Measurements from ENCODE around the gene OPTN. TPM values are rescaled to one million over a fixed set of nuclear protein-coding genes. Genes with fewer than 3 reads are reported as not detected.

The OPTN gene
- total RNA-seq, 1 experiment from 2014 or later = 13.5 TPM

DNA sequence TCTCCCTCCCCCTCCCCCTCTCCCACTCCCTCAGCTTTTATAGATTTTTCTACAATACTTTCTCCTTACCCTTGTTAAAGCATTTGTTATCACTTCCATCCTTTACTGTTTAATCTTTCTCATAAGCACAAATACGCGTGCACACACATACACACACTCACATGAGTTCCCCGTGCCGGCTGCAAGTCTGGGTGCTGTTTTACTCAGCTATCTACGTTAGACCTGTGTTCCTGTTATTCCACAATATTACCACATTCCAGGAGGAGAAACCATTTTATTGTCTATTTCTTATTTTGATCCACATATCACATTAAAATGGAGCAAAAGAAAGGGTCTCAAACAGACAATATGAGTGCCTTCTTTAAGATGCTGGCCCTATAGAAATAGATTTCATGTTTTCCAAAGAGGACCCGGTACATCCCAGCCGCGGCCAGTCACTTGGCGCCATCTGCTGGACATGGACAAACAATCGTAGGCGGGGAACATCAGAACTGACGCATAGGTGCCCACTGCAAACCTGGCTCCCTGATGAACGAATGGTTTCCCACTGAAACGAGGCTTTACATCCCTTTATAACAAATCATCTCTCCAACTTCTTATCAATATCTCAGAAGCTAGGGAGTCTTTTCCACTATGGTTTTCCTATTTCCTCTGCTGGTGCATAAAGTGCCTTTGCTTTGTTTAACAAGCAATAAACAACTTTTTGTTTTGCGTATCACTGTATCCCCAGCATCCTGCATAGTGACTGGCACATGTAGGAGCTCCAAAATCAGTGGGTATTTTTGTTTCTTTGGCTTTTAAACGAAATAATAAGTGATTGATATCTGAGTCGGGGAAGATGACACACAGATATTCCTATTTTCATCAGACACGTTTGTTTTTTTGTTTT lies 25.2 kb upstream of the OPTN start:
- no peaks in the 10 kb centered on the region for H3K36me3 ChIP-seq (ENCODE audit: insufficient read depth, low read length, poor library complexity, severe bottlenecking)
- peak; percentile 85 for DNase-seq (ENCODE audit: low spot score)
- peaks cover 12% of the 10 kb centered on the region for H3K9me3 ChIP-seq (ENCODE audit: low read depth, low read length, poor library complexity, severe bottlenecking)
- BruUV-seq (replicated peaks) = no TSS peak
- H3K4me1 ChIP-seq (ENCODE audit: insufficient read depth, low read length, poor library complexity, severe bottlenecking) = peaks cover 2% of the 10 kb centered on the region
- ChIA-PET POLR2A (ENCODE audit: low non-redundant PET) (interaction anchor here (0.6 kb wide), 1 partner anchor 21 kb away, joined by 3 read pairs; no protein-coding TSS in a partner anchor), CTCF (interaction anchor here (0.6 to 0.7 kb wide), 7 partner anchors 22 to 1255 kb away, joined by 3 to 10 read pairs (median 5); no protein-coding TSS in a partner anchor)
- TF ChIP-seq, protein P1, sequence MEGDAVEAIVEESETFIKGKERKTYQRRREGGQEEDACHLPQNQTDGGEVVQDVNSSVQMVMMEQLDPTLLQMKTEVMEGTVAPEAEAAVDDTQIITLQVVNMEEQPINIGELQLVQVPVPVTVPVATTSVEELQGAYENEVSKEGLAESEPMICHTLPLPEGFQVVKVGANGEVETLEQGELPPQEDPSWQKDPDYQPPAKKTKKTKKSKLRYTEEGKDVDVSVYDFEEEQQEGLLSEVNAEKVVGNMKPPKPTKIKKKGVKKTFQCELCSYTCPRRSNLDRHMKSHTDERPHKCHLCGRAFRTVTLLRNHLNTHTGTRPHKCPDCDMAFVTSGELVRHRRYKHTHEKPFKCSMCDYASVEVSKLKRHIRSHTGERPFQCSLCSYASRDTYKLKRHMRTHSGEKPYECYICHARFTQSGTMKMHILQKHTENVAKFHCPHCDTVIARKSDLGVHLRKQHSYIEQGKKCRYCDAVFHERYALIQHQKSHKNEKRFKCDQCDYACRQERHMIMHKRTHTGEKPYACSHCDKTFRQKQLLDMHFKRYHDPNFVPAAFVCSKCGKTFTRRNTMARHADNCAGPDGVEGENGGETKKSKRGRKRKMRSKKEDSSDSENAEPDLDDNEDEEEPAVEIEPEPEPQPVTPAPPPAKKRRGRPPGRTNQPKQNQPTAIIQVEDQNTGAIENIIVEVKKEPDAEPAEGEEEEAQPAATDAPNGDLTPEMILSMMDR (conservative IDR thresholded peaks at IDR 0.05; ENCODE audit: low read depth, low read length) = peak; percentile 94
- no peak for TF ChIP-seq EZH2 (IDR thresholded peaks at IDR 0.05; ENCODE audit: borderline replicate concordance, low read depth, low read length, poor library complexity, severe bottlenecking)
- H3K27ac ChIP-seq (ENCODE audit: low read depth, low read length, poor library complexity, severe bottlenecking) = no peak overlapping the region
- no peak overlapping the region for H3K4me3 ChIP-seq (ENCODE audit: low read depth, low read length, poor library complexity, severe bottlenecking)
- H3K27me3 ChIP-seq (replicated peaks; ENCODE audit: insufficient read depth, low read depth, low read length, poor library complexity) = no peaks in the 10 kb centered on the region
- intact Hi-C loops (cut with micrococcal nuclease; ENCODE audit: unreplicated experiment) = loop anchor here (5.0 to 10.0 kb wide), 2 partner anchors 170 to 358 kb away; no protein-coding TSS in a partner anchor

GRCh38 chr10:13078912-13079775 lies 20.8 kb upstream of the OPTN start:
- H3K4me3 ChIP-seq (ENCODE audit: low read depth, low read length, poor library complexity, severe bottlenecking) = no peak overlapping the region
- peaks cover 2% of the 10 kb centered on the region for H3K4me1 ChIP-seq (ENCODE audit: insufficient read depth, low read length, poor library complexity, severe bottlenecking)
- intact Hi-C loops (cut with micrococcal nuclease; ENCODE audit: unreplicated experiment) = loop anchor here (10.0 kb wide), 1 partner anchor 174 kb away; no protein-coding TSS in a partner anchor
- no peaks in the 10 kb centered on the region for H3K27me3 ChIP-seq (replicated peaks; ENCODE audit: insufficient read depth, low read depth, low read length, poor library complexity)
- no peak overlapping the region for H3K27ac ChIP-seq (ENCODE audit: low read depth, low read length, poor library complexity, severe bottlenecking)
- CTCF ChIA-PET = no interaction called here
- DNase-seq (ENCODE audit: low spot score) = no peak
- POLR2A ChIA-PET (ENCODE audit: low non-redundant PET) = no interaction called here
- H3K9me3 ChIP-seq (ENCODE audit: low read depth, low read length, poor library complexity, severe bottlenecking) = peaks cover 26% of the 10 kb centered on the region
- TF ChIP-seq EZH2 (IDR thresholded peaks at IDR 0.05; ENCODE audit: borderline replicate concordance, low read depth, low read length, poor library complexity, severe bottlenecking) = no peak
- TF ChIP-seq, protein P1 (conservative IDR thresholded peaks at IDR 0.05; ENCODE audit: low read depth, low read length) = no peak
- no peaks in the 10 kb centered on the region for H3K36me3 ChIP-seq (ENCODE audit: insufficient read depth, low read length, poor library complexity, severe bottlenecking)
- no TSS peak for BruUV-seq (replicated peaks)

DNA sequence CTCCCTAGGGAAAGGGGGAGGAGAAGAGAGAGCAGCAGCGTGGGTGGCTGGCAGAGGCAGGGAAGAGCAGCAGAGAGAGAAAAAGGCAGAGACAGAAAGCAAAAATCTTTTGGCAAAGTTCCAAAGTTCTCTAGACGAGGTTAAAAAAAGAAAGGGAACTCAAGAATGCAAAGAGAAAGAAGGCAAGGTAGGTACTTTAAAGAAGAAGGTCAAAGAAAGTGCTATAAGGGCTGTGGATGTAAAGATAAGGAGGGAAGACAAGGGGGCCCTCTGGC lies 20.2 kb upstream of the OPTN start:
- no peak overlapping the region for H3K27ac ChIP-seq (ENCODE audit: low read depth, low read length, poor library complexity, severe bottlenecking)
- H3K9me3 ChIP-seq (ENCODE audit: low read depth, low read length, poor library complexity, severe bottlenecking) = peaks cover 32% of the 10 kb centered on the region
- TF ChIP-seq, protein P1 (conservative IDR thresholded peaks at IDR 0.05; ENCODE audit: low read depth, low read length) = no peak
- TF ChIP-seq EZH2 (IDR thresholded peaks at IDR 0.05; ENCODE audit: borderline replicate concordance, low read depth, low read length, poor library complexity, severe bottlenecking) = no peak
- intact Hi-C loops (cut with micrococcal nuclease; ENCODE audit: unreplicated experiment) = loop anchor here (10.0 kb wide), 1 partner anchor 175 kb away; no protein-coding TSS in a partner anchor
- no peak overlapping the region for H3K4me3 ChIP-seq (ENCODE audit: low read depth, low read length, poor library complexity, severe bottlenecking)
- peak; percentile 58 for DNase-seq (ENCODE audit: low spot score)
- no peaks in the 10 kb centered on the region for H3K4me1 ChIP-seq (ENCODE audit: insufficient read depth, low read length, poor library complexity, severe bottlenecking)
- no peaks in the 10 kb centered on the region for H3K36me3 ChIP-seq (ENCODE audit: insufficient read depth, low read length, poor library complexity, severe bottlenecking)
- BruUV-seq (replicated peaks) = no TSS peak
- H3K27me3 ChIP-seq (replicated peaks; ENCODE audit: insufficient read depth, low read depth, low read length, poor library complexity) = no peaks in the 10 kb centered on the region
- ChIA-PET CTCF (no interaction called here), POLR2A (ENCODE audit: low non-redundant PET) (no interaction called here)

Measured in A673 (cell line).